ENCODE data around the gene PYGO1.
A peak's percentile ranks its signal among the peaks of the same experiment; 100 is the strongest.

The PYGO1 gene

GRCh38 chr15:55564347-55565145 is 23.6 kb downstream of the PYGO1 start:
- no peak for DNase-seq (ENCODE audit: low spot score)

- no peak for DNase-seq (ENCODE audit: low spot score)
These were observed 25.5 kb downstream of the PYGO1 start for GRCh38 chr15:55562601-55563000.

- no peak for DNase-seq (ENCODE audit: low spot score)
These were observed 33.1 kb downstream of the PYGO1 start for GRCh38 chr15:55555089-55555488.

- DNase-seq (ENCODE audit: low spot score): peak; percentile 14
These were observed 35.2 kb downstream of the PYGO1 start for GRCh38 chr15:55552926-55553325.

GRCh38 chr15:55552451-55552850 is 35.7 kb downstream of the PYGO1 start:
- no peak for DNase-seq (ENCODE audit: low spot score)

- no peak for DNase-seq (ENCODE audit: low spot score)
These were observed 38.8 kb downstream of the PYGO1 start for GRCh38 chr15:55549305-55549704.

DNA sequence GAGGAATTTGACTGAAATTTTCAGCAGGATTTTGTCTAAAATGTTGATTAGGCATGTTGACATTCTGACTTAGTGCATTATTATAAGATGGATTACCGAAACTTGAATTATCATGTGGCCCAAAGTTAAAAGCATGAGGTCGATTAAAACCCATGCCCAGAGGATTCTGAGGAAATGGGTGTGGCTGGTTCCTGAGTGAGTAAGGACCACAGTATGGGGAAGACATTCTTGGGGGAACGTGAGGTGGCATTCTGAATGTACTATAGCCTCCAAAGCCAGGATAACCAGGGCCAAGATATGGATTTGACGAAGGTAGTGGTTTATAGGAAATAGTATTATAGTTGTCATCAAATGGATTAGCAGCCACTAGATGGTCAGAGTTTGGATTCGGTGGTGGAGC is 41.4 kb downstream of the PYGO1 start:
- no peak for DNase-seq (ENCODE audit: low spot score)

GRCh38 chr15:55535436-55535835 is 52.7 kb downstream of the PYGO1 start:
- no peak for DNase-seq (ENCODE audit: low spot score)

DNA sequence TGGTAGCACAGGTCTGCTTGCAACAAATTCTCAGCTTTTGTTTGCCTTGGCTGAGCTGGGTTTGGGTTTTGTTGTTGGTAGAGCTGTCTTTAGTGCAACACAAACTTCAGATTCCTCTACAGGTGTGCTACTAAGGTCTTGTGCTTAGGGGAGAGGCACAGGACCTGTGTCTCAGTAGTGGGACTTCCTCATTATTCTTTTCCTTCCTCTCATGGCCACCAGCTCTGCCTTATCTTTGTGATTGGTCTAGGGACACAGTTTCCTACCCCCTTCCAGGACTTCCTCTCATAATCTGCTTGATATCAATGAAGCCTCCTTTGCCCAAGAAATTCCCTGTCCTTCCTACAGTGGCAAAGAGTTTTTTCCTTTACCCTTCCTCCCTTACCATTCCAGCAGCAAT is 55.2 kb downstream of the PYGO1 start:
- no peak for DNase-seq (ENCODE audit: low spot score)

DNA sequence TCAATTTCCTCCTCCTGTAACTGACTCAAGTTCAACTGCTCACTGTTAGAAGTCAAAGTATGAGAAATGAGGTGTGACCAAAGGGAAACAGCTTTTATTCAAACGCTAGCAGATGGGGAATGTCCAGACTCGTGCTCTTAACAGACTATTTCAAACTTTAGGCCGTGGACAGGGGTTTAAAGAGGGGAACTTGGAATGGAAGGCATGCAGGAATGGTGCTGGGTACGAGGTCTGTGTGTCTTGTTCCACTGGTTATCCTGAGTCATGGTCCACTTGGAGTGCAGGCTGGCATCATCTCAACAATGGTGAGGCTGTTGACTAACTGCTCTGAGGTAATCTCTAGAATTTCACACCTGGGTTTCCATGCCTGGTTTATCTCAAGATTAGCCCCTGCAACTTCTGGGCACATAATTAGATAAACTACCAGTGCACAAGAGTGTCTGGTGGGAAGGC is 57.3 kb downstream of the PYGO1 start:
- DNase-seq (ENCODE audit: low spot score): no peak

- no peak for DNase-seq (ENCODE audit: low spot score)
These were observed 59.3 kb downstream of the PYGO1 start for GRCh38 chr15:55528812-55529211.

DNA sequence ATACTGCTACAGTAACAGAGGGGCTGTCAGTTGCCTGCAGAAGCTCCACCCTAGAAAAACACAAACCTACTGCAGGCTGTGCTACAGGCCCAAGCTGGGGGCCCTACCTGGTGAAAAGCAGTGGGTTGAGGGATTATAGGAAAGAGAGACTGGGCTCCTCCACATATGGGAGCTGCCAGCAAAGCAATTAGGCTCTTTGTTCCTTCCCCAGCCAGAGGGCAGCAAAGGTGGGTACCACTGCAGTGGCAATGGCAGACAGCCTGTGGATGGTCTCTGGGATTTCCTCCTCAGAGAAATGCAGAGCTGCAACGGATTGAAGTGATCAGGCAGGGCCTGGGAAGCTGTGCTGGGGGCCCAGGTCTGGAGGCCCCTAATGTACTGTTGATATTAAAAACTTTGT is 61.0 kb downstream of the PYGO1 start:
- DNase-seq (ENCODE audit: low spot score): no peak

- peak; percentile 67 for DNase-seq (ENCODE audit: low spot score)
These were observed 61.5 kb downstream of the PYGO1 start for GRCh38 chr15:55526559-55527036.

DNA sequence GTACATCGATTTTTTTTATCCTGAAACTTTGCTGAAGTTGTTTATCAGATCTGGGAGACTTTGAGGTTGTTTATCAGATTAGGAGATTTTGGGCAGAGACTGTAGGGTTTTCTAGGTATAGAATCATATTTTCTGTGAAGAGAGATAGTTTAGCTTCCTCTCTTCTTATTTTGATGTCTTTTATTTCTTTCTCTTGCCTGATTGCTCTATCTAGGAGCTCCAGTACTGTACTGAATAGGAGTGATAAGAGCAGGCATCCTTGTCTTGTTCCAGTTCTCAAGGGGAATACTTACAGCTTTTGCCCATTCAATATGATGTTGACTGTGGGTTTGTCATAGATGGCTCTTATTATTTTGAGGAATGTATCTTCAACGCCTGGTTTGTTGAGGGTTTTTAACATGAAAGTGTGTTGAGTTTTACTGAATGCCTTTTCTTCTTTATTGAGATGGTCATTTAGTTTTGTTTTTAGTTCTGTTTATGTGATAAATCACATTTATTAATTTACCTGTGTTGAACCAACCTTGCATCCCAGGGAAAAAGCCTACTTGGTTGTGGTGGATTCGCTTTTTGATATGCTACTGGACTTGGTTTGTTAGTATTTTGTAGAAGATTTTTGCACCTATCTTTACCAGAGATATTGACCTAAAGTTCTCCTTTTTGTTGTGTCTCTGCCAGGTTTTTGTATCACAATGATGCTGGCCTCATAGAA is 65.2 kb downstream of the PYGO1 start:
- no peak for DNase-seq (ENCODE audit: low spot score)

- DNase-seq (ENCODE audit: low spot score): no peak
These were observed 69.5 kb downstream of the PYGO1 start for GRCh38 chr15:55518641-55519040.

- no peak for DNase-seq (ENCODE audit: low spot score)
These were observed 70.1 kb downstream of the PYGO1 start for GRCh38 chr15:55518009-55518408.

- DNase-seq (ENCODE audit: low spot score): no peak
These were observed 72.0 kb downstream of the PYGO1 start for GRCh38 chr15:55515991-55516776.

- DNase-seq (ENCODE audit: low spot score): no peak
These were observed 72.7 kb downstream of the PYGO1 start for GRCh38 chr15:55515491-55515890.

GRCh38 chr15:55514414-55514850 is 73.7 kb downstream of the PYGO1 start:
- DNase-seq (ENCODE audit: low spot score): no peak

- peak; percentile 30 for DNase-seq (ENCODE audit: low spot score)
These were observed 74.3 kb downstream of the PYGO1 start for GRCh38 chr15:55513621-55514413.

DNA sequence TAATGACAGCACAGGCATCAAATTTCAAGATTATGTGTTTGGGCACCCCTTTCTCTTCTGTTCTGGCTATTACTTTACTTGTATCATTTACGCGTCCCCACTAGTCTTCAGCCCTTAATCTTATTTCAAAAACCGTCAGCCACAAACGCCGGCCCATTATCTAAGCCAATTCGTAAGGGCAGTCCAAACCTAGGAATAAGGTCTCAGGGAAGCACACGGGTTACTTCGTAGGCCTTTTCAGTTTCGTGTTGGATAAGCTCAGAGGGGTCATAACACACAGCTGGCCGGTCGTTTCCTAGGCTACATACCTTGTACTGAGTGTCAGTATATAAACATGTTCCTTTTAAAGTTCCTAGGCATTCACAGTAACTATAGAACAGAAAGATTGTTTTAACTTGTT is 75.0 kb downstream of the PYGO1 start:
- DNase-seq (ENCODE audit: low spot score): no peak

DNA sequence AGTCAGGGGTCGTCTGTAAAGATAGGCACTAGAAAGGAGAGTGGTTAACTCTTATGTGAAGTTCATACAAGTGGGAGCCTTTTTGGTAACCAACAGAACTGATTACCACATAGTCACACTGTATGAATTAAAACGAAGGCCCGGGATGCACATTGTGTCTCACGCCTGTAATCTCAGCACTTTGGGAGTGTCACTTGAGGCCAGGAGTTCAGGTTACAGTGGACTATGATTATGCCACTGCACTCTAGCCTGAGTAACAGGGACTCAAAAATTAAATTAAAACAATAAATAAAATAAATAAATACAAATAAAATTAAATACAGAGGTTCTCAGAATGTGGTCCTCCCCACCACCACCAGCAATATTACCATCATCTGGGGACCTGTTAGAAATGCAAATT is 80.6 kb downstream of the PYGO1 start:
- DNase-seq (ENCODE audit: low spot score): no peak

Measured in GM03348 (cell line).